HG02840 (cell line): Measurements from ENCODE around the gene UGT1A4.
"Not testable (repeated sequence)": the region's sequence is repeated elsewhere in the genome, so short reads cannot be mapped to it uniquely, and the experiment has no call there.

Source experiments
- ATAC-seq: cut with Tn5 transposase; IDR thresholded peaks from one replicate; pipeline ENCODE4 v1.9.1; 2021; ENCODE audit warnings: mild to moderate bottlenecking, moderate library complexity, moderate number of reproducible peaks; ENCODE audit not compliant: unreplicated experiment, low FRiP score

UGT1A4 gene

GRCh38 chr2:233699424-233700027 lies 19.0 kb upstream of the UGT1A4 start:
- no peak for ATAC-seq

GRCh38 chr2:233700028-233700635 lies 18.4 kb upstream of the UGT1A4 start:
- no peak for ATAC-seq

- not testable (repeated sequence) for ATAC-seq
Observed at GRCh38 chr2:233700842-233701241, 17.7 kb upstream of the UGT1A4 start.

- no peak for ATAC-seq
Observed at GRCh38 chr2:233702238-233702637, 16.3 kb upstream of the UGT1A4 start.

- ATAC-seq, result no peak
Observed at GRCh38 chr2:233705911-233706506, 12.5 kb upstream of the UGT1A4 start.

GRCh38 chr2:233706720-233707119 lies 11.8 kb upstream of the UGT1A4 start:
- no peak for ATAC-seq

DNA sequence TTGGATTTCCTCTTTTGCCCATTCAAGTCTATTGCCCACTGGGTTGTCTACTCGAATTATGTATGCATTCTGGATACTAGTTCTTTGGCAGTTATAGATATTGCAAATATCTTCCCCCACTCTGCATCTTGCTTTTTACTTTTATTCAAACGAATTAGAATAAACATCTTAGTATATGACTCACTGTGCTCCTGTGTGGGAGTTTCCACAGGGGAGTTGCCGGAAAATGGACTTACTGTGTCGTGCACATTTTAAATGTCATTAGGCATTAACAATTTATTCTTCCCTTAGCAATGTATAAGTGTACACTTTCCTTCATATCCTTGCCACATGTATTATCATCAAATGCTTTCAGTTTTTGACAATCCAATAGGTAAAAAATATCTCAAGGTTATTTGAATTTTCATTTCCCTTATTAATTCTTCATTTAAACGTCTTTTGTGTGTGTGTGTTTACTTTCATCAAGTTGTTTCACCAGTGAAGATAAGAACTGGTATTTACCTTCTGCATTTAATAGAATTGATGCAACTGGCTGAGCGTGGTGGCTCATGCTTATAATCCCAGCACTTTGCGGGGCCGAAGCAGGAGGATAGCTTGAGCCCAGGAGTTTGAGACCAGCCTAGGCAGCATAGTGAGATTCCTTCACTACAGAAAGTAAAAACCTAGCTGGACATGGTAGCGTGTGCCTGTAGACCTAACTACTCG lies 10.4 kb upstream of the UGT1A4 start:
- ATAC-seq, result no peak

DNA sequence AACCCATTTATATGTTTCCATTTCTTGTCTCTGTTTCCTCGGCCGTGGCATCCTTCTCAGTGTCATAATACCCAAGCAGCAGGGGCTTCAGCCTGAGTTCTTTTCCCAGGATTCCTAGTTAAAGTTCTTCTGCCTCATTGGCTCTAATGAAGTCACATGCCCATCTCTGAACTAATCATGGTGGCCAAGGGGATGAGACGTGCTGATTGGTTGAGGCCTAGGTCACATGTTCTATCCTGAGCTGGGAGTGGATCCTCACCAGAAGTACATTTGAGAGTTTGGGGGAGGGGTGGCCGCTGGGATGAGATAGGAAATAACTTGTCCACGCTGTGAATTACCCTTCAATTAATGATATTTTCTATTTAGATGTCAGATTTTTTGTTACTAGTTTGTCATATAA lies 9.6 kb upstream of the UGT1A4 start:
- ATAC-seq, result no peak

GRCh38 chr2:233711312-233712008 lies 7.1 kb upstream of the UGT1A4 start:
- ATAC-seq, result no peak

DNA sequence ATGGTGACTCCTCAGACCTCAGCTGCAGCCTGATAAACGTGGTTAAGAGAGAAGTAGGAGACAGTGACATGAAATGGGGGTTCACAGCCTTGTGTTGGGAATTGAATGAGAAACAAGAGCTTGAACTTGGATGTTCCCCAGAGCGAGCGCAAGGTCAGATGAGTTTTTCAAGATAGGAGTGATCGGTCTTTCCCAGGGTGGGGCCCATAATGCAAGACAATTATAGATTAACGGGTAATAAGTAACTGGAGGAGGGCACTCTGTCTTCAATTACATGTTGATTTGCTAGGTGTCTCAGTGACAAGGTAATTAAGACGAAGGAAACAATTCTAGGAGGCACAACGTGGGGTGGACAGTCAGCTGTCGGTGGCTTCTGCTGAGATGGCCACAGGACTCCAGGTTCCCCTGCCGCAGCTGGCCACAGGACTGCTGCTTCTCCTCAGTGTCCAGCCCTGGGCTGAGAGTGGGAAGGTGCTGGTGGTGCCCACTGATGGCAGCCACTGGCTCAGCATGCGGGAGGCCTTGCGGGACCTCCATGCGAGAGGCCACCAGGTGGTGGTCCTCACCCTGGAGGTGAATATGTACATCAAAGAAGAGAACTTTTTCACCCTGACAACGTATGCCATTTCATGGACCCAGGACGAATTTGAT lies 5.8 kb upstream of the UGT1A4 start, which contains the start of gene UGT1A5:
TSS of gene UGT1A5 (plus strand) at position 297 of the 651 bp plus-strand sequence. CDS start at position 382, 85 bp downstream.
- ATAC-seq, result no peak

GRCh38 chr2:233713262-233713615 lies 5.3 kb upstream of the UGT1A4 start:
- ATAC-seq, result no peak

DNA sequence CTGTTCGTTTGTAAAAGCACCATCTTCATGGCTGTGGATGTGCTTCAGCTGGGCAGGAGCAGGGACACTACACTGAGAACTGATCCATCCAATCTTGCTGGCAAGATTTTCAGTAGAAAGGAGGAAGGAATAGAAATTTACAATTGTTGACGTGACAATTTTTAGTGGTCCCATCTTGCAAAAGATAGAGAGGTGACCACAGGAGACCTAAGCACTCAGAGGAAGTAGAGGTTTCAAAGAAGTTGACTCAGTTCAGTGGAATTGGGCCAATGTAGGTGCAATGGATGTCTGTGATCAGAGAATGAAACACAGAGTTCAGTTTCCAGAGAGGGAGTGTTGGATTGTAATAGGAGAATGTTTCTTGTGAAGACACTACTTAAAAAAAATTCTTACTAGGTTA lies 4.4 kb upstream of the UGT1A4 start:
- ATAC-seq, result no peak

DNA sequence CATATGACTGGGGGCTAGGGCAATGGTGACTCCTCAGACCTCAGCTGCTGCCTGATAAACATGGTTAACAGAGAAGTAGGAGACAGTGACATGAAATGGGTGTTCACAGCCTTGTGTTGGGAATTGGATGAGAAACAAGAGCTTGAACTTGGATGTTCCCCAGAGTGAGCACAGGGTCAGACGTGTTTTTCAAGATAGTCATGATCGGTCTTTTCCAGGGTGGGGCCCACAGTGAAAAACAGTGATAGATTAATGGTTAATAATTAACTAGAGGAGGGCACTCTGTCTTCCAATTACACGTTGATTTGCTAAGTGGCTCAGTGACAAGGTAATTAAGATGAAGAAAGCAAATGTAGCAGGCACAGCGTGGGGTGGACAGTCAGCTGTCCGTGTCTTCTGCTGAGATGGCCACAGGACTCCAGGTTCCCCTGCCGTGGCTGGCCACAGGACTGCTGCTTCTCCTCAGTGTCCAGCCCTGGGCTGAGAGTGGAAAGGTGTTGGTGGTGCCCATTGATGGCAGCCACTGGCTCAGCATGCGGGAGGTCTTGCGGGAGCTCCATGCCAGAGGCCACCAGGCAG lies 10.3 kb downstream of the UGT1A4 start, which contains the start of gene UGT1A3:
TSS of gene UGT1A3 (plus strand) at position 320 of the 579 bp plus-strand sequence. CDS start at position 405, 85 bp downstream.
- ATAC-seq, result no peak

GRCh38 chr2:233736868-233737653 lies 18.5 kb downstream of the UGT1A4 start:
- not testable (repeated sequence) for ATAC-seq

GRCh38 chr2:233740870-233741269 lies 22.3 kb downstream of the UGT1A4 start:
- ATAC-seq, result no peak

GRCh38 chr2:233743464-233744259 lies 25.1 kb downstream of the UGT1A4 start:
- ATAC-seq, result no peak

GRCh38 chr2:233745073-233745755 lies 26.7 kb downstream of the UGT1A4 start:
- no peak for ATAC-seq

DNA sequence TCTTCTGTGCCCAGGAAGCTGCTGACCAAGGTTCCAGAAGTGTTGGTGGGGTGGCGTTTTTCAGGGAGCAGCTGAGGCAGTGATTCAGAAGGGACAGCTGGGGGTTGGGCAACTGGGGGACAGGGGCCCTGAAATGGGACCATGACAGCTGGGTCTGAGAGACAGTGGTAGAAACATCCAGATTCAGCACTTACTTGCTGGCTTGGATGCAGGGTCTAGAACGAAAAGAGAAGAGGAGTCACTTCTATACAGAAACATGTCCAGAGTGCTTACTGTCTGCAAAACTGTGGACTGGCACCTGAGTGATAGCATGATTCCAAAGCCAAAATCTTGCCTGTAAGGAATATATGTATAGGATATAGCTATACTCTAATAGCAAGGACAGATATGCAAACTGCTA lies 27.3 kb downstream of the UGT1A4 start:
- not testable (repeated sequence) for ATAC-seq
